Trophoblast cell (in vitro differentiated cells and primary cell): ENCODE data around the gene ZNF674.

ENCODE experiments used
- DNase-seq, 2 donors: peaks; one replicate each; pipeline ENCODE4 v3.0.0-alpha.2; 2016
- H2AFZ ChIP-seq: 2 replicates; pipeline ENCODE4 v1.6.1; 2013; ENCODE audit warnings: low read length, moderate library complexity, mild to moderate bottlenecking; ENCODE audit not compliant: insufficient read depth, poor library complexity
- H2AK5ac ChIP-seq: 2 replicates; pipeline ENCODE4 v1.6.1; 2013; ENCODE audit warnings: mild to moderate bottlenecking, low read length
- H2BK120ac ChIP-seq: 2 replicates; pipeline ENCODE4 v1.6.1; 2013; ENCODE audit warnings: low read length, mild to moderate bottlenecking, moderate library complexity; ENCODE audit not compliant: insufficient read depth, poor library complexity
- H2BK12ac ChIP-seq: 2 replicates; pipeline ENCODE4 v1.6.1; 2013; ENCODE audit warnings: mild to moderate bottlenecking, low read length, moderate library complexity
- H2BK5ac ChIP-seq: 2 replicates; pipeline ENCODE4 v1.6.1; 2013; ENCODE audit warnings: low read length, low read depth, moderate library complexity, mild to moderate bottlenecking; ENCODE audit not compliant: poor library complexity
- H3K14ac ChIP-seq: 2 replicates; pipeline ENCODE4 v1.6.1; 2013; ENCODE audit warnings: mild to moderate bottlenecking, low read length
- H3K18ac ChIP-seq: 2 replicates; pipeline ENCODE4 v1.6.1; 2013; ENCODE audit warnings: mild to moderate bottlenecking, low read length
- H3K23ac ChIP-seq: 2 replicates; pipeline ENCODE4 v1.6.1; 2013; ENCODE audit warnings: low read length
- H3K27ac ChIP-seq: 2 replicates; pipeline ENCODE4 v1.5.1; 2013; ENCODE audit warnings: low read depth, mild to moderate bottlenecking, inconsistent platforms, low read length, moderate library complexity
- H3K27me3 ChIP-seq: 2 replicates; pipeline ENCODE4 v1.6.1; 2013; ENCODE audit warnings: inconsistent platforms, mild to moderate bottlenecking, low read length, moderate library complexity; ENCODE audit not compliant: insufficient read depth
- H3K36me3 ChIP-seq, 2 experiments: 1 replicate in 1 of 2; 2 replicates in 1 of 2; pipeline ENCODE4 v1.6.1; 2013; ENCODE audit warnings: low read length in 2 of 2, mild to moderate bottlenecking in 2 of 2, moderate library complexity in 1 of 2; ENCODE audit not compliant: insufficient read depth in 2 of 2, control insufficient read depth in 1 of 2
- H3K4ac ChIP-seq: 2 replicates; pipeline ENCODE4 v1.6.1; 2013; ENCODE audit warnings: low read depth, mild to moderate bottlenecking, low read length, moderate library complexity
- H3K4me1 ChIP-seq, 2 experiments: 1 replicate in 1 of 2; 2 replicates in 1 of 2; pipeline ENCODE4 v1.6.1; 2013; ENCODE audit warnings: low read length in 2 of 2, mild to moderate bottlenecking in 2 of 2, moderate library complexity in 1 of 2; ENCODE audit not compliant: insufficient read depth in 2 of 2, control insufficient read depth in 1 of 2
- H3K4me2 ChIP-seq: 2 replicates; pipeline ENCODE4 v1.6.1; 2013; ENCODE audit warnings: inconsistent platforms, mild to moderate bottlenecking, low read length, moderate library complexity
- H3K4me3 ChIP-seq: 2 replicates; pipeline ENCODE4 v1.5.1; 2013; ENCODE audit warnings: mild to moderate bottlenecking, low read depth, low read length, inconsistent platforms
- H3K79me1 ChIP-seq: one replicate; pipeline ENCODE4 v1.6.1; 2013; ENCODE audit warnings: low read length
- H3K79me2 ChIP-seq: 2 replicates; pipeline ENCODE4 v1.6.1; 2013; ENCODE audit warnings: low read length, mild to moderate bottlenecking; ENCODE audit not compliant: control insufficient read depth, insufficient read depth, poor library complexity
- H3K9ac ChIP-seq: 2 replicates; pipeline ENCODE4 v1.6.1; 2013; ENCODE audit warnings: mild to moderate bottlenecking, low read length
- H3K9me3 ChIP-seq: 2 replicates; pipeline ENCODE4 v1.6.1; 2013; ENCODE audit warnings: low read depth, mild to moderate bottlenecking, control low read depth, inconsistent platforms, low read length; ENCODE audit not compliant: insufficient read depth
- H4K12ac ChIP-seq: 2 replicates; pipeline ENCODE4 v1.6.1; 2013; ENCODE audit warnings: low read depth, mild to moderate bottlenecking, low read length, moderate library complexity
- H4K8ac ChIP-seq: 2 replicates; pipeline ENCODE4 v1.6.1; 2013; ENCODE audit warnings: low read depth, mild to moderate bottlenecking, low read length, moderate library complexity
- H4K91ac ChIP-seq: one replicate; pipeline ENCODE4 v1.6.1; 2013; ENCODE audit warnings: low read depth, mild to moderate bottlenecking, low read length, moderate library complexity
- WGBS: extraction: QIAGEN DNeasy Blood & Tissue Kit; methylation state at CpG from one replicate; pipeline ENCODE4 v1.1.7; 2013; ENCODE audit warnings: missing lambda C conversion rate; ENCODE audit not compliant: insufficient read length, insufficient coverage; ENCODE audit errors: extremely low coverage; 5-methylcytosine and 5-hydroxymethylcytosine counted together

The ZNF674 gene

GRCh38 chrX:46567388-46567787, 22.2 kb upstream of the ZNF674 start:
- no peak overlapping the region for H3K27ac ChIP-seq
- H2AFZ ChIP-seq = no peak overlapping the region
- no peak overlapping the region for H2BK12ac ChIP-seq
- H3K79me2 ChIP-seq = no peaks in the 10 kb centered on the region
- no peak overlapping the region for H2BK120ac ChIP-seq
- no peak overlapping the region for H3K4me2 ChIP-seq
- H3K9ac ChIP-seq = no peak overlapping the region
- H3K36me3 ChIP-seq = no peaks in the 10 kb centered on the region
- H3K18ac ChIP-seq = no peak overlapping the region
- no peak overlapping the region for H3K23ac ChIP-seq
- H3K4ac ChIP-seq = no peak overlapping the region
- DNase-seq = no peak
- H3K79me1 ChIP-seq = no peaks in the 10 kb centered on the region
- no peak overlapping the region for H3K14ac ChIP-seq
- no peaks in the 10 kb centered on the region for H3K4me1 ChIP-seq
- H4K8ac ChIP-seq = no peak overlapping the region
- no peak overlapping the region for H4K12ac ChIP-seq
- no peak overlapping the region for H4K91ac ChIP-seq
- H2BK5ac ChIP-seq = no peak overlapping the region
- no peaks in the 10 kb centered on the region for H3K9me3 ChIP-seq
- no peak overlapping the region for H3K4me3 ChIP-seq
- no peaks in the 10 kb centered on the region for H3K27me3 ChIP-seq
- H2AK5ac ChIP-seq = no peak overlapping the region

- no peaks in the 10 kb centered on the region for H3K79me1 ChIP-seq
- no peak overlapping the region for H3K27ac ChIP-seq
- H3K36me3 ChIP-seq = no peaks in the 10 kb centered on the region
- peaks cover 0 to 2% of the 10 kb centered on the region in 2 experiments for H3K4me1 ChIP-seq
- no peak overlapping the region for H3K23ac ChIP-seq
- H3K9me3 ChIP-seq = no peaks in the 10 kb centered on the region
- H3K9ac ChIP-seq = no peak overlapping the region
- no peak overlapping the region for H2AFZ ChIP-seq
- H3K14ac ChIP-seq = no peak overlapping the region
- H3K4me3 ChIP-seq = no peak overlapping the region
- no peak overlapping the region for H2BK120ac ChIP-seq
- no peak overlapping the region for H4K12ac ChIP-seq
- no peaks in the 10 kb centered on the region for H3K27me3 ChIP-seq
- WGBS = no CpG with 5 or more reads among the region's 6 CpGs
- H2BK12ac ChIP-seq = no peak overlapping the region
- no peak overlapping the region for H4K91ac ChIP-seq
- no peak overlapping the region for H4K8ac ChIP-seq
- H3K4me2 ChIP-seq = no peak overlapping the region
- DNase-seq = peak in 1 of 2 donors; percentile 6
- H3K79me2 ChIP-seq = no peaks in the 10 kb centered on the region
- H3K18ac ChIP-seq = no peak overlapping the region
- H3K4ac ChIP-seq = no peak overlapping the region
- no peak overlapping the region for H2BK5ac ChIP-seq
- no peak overlapping the region for H2AK5ac ChIP-seq
Observed at GRCh38 chrX:46561824-46562657, 16.8 kb upstream of the ZNF674 start.

- Histone ChIP-seq H3K14ac (no peak overlapping the region), H3K4me2 (no peak overlapping the region), H2BK120ac (no peak overlapping the region), H2BK12ac (no peak overlapping the region), H2AK5ac (no peak overlapping the region), H2BK5ac (no peak overlapping the region), H4K8ac (no peak overlapping the region), H3K4me3 (no peak overlapping the region), H3K9ac (no peak overlapping the region), H3K4me1 (peaks cover 0 to 2% of the 10 kb centered on the region in 2 experiments), H3K27ac (no peak overlapping the region), H3K18ac (no peak overlapping the region), H2AFZ (no peak overlapping the region), H3K9me3 (no peaks in the 10 kb centered on the region), H4K91ac (no peak overlapping the region), H3K27me3 (no peaks in the 10 kb centered on the region), H4K12ac (no peak overlapping the region), H3K23ac (no peak overlapping the region), H3K36me3 (no peaks in the 10 kb centered on the region), H3K4ac (no peak overlapping the region), H3K79me1 (no peaks in the 10 kb centered on the region), H3K79me2 (no peaks in the 10 kb centered on the region)
- no CpG with 5 or more reads among the region's 3 CpGs for WGBS
- no peak for DNase-seq
Observed at GRCh38 chrX:46559062-46559461, 13.8 kb upstream of the ZNF674 start.

- Histone ChIP-seq H2AK5ac (no peak overlapping the region), H2BK5ac (no peak overlapping the region), H3K9me3 (no peaks in the 10 kb centered on the region), H3K4me2 (no peak overlapping the region), H3K4me3 (no peak overlapping the region), H4K91ac (no peak overlapping the region), H4K12ac (no peak overlapping the region), H3K79me2 (no peaks in the 10 kb centered on the region), H3K79me1 (peaks cover 2% of the 10 kb centered on the region), H2AFZ (no peak overlapping the region), H4K8ac (no peak overlapping the region), H3K14ac (no peak overlapping the region), H3K9ac (no peak overlapping the region), H3K27ac (no peak overlapping the region), H2BK120ac (no peak overlapping the region), H3K4me1 (no peaks in the 10 kb centered on the region), H3K23ac (no peak overlapping the region), H3K18ac (no peak overlapping the region), H3K36me3 (no peaks in the 10 kb centered on the region), H3K27me3 (no peaks in the 10 kb centered on the region), H2BK12ac (no peak overlapping the region), H3K4ac (no peak overlapping the region)
- DNase-seq = peak in 1 of 2 donors; percentile 38
- WGBS = no CpG with 5 or more reads among the region's 2 CpGs
Observed at GRCh38 chrX:46554942-46555341, 9.7 kb upstream of the ZNF674 start.
